ENCODE results near the gene MAMLD1. TPM values are rescaled to one million over a fixed set of nuclear protein-coding genes. Genes with fewer than 3 reads are reported as not detected.

The MAMLD1 gene
- total RNA-seq, 1 donor from 2014 or later = 0.25 TPM

GRCh38 chrX:150352114-150352513 is 11.0 kb upstream of the MAMLD1 start:
- no peak for TF ChIP-seq CTCF (IDR thresholded peaks at IDR 0.05; ENCODE audit: partially characterized antibody, unreplicated experiment)
- Mint-ChIP-seq H3K9me3 (ENCODE audit: unreplicated experiment) (no peaks in the 10 kb centered on the region), H3K36me3 (ENCODE audit: unreplicated experiment) (no peaks in the 10 kb centered on the region), H3K27ac (ENCODE audit: unreplicated experiment) (no peak overlapping the region), H3K4me1 (ENCODE audit: low read depth, unreplicated experiment) (no peaks in the 10 kb centered on the region), H3K4me3 (ENCODE audit: unreplicated experiment) (no peak overlapping the region), H3K27me3 (ENCODE audit: unreplicated experiment) (peaks cover 2% of the 10 kb centered on the region)
- DNase-seq = no peak

- no peak for DNase-seq
- no peaks in the 10 kb centered on the region for H3K36me3 Mint-ChIP-seq (ENCODE audit: unreplicated experiment)
- no peak overlapping the region for H3K4me3 Mint-ChIP-seq (ENCODE audit: unreplicated experiment)
- H3K9me3 Mint-ChIP-seq (ENCODE audit: unreplicated experiment) = no peaks in the 10 kb centered on the region
- no peak for TF ChIP-seq CTCF (IDR thresholded peaks at IDR 0.05; ENCODE audit: partially characterized antibody, unreplicated experiment)
- no peak overlapping the region for H3K27ac Mint-ChIP-seq (ENCODE audit: unreplicated experiment)
- no peaks in the 10 kb centered on the region for H3K4me1 Mint-ChIP-seq (ENCODE audit: low read depth, unreplicated experiment)
- peaks cover 2% of the 10 kb centered on the region for H3K27me3 Mint-ChIP-seq (ENCODE audit: unreplicated experiment)
Observed at GRCh38 chrX:150352581-150352980, 10.5 kb upstream of the MAMLD1 start.

GRCh38 chrX:150355913-150356312 is 7.2 kb upstream of the MAMLD1 start:
- no peak for TF ChIP-seq CTCF (IDR thresholded peaks at IDR 0.05; ENCODE audit: partially characterized antibody, unreplicated experiment)
- no peaks in the 10 kb centered on the region for H3K36me3 Mint-ChIP-seq (ENCODE audit: unreplicated experiment)
- H3K27me3 Mint-ChIP-seq (ENCODE audit: unreplicated experiment) = peaks cover 4% of the 10 kb centered on the region
- no peak for DNase-seq
- no peaks in the 10 kb centered on the region for H3K4me1 Mint-ChIP-seq (ENCODE audit: low read depth, unreplicated experiment)
- peaks cover 2% of the 10 kb centered on the region for H3K9me3 Mint-ChIP-seq (ENCODE audit: unreplicated experiment)
- H3K4me3 Mint-ChIP-seq (ENCODE audit: unreplicated experiment) = no peak overlapping the region
- H3K27ac Mint-ChIP-seq (ENCODE audit: unreplicated experiment) = no peak overlapping the region

GRCh38 chrX:150357790-150358189 is 5.3 kb upstream of the MAMLD1 start:
- no peak overlapping the region for H3K27ac Mint-ChIP-seq (ENCODE audit: unreplicated experiment)
- no peaks in the 10 kb centered on the region for H3K36me3 Mint-ChIP-seq (ENCODE audit: unreplicated experiment)
- TF ChIP-seq CTCF (IDR thresholded peaks at IDR 0.05; ENCODE audit: partially characterized antibody, unreplicated experiment) = no peak
- DNase-seq = no peak
- H3K9me3 Mint-ChIP-seq (ENCODE audit: unreplicated experiment) = peaks cover 5% of the 10 kb centered on the region
- no peaks in the 10 kb centered on the region for H3K4me1 Mint-ChIP-seq (ENCODE audit: low read depth, unreplicated experiment)
- H3K4me3 Mint-ChIP-seq (ENCODE audit: unreplicated experiment) = no peak overlapping the region
- peaks cover 8% of the 10 kb centered on the region for H3K27me3 Mint-ChIP-seq (ENCODE audit: unreplicated experiment)

GRCh38 chrX:150358651-150359050 is 4.5 kb upstream of the MAMLD1 start:
- TF ChIP-seq CTCF (IDR thresholded peaks at IDR 0.05; ENCODE audit: partially characterized antibody, unreplicated experiment) = no peak
- no peak overlapping the region for H3K27ac Mint-ChIP-seq (ENCODE audit: unreplicated experiment)
- no peaks in the 10 kb centered on the region for H3K4me1 Mint-ChIP-seq (ENCODE audit: low read depth, unreplicated experiment)
- H3K4me3 Mint-ChIP-seq (ENCODE audit: unreplicated experiment) = no peak overlapping the region
- H3K9me3 Mint-ChIP-seq (ENCODE audit: unreplicated experiment) = peaks cover 5% of the 10 kb centered on the region
- H3K27me3 Mint-ChIP-seq (ENCODE audit: unreplicated experiment) = peaks cover 8% of the 10 kb centered on the region
- DNase-seq = no peak
- no peaks in the 10 kb centered on the region for H3K36me3 Mint-ChIP-seq (ENCODE audit: unreplicated experiment)
